GM21619 (cell line): Measurements from ENCODE around the gene CUBN.

Experiments
- ATAC-seq: cut with Tn5 transposase; IDR thresholded peaks from one replicate; pipeline ENCODE4 v1.9.1; 2021; ENCODE audit not compliant: unreplicated experiment

Gene CUBN

DNA sequence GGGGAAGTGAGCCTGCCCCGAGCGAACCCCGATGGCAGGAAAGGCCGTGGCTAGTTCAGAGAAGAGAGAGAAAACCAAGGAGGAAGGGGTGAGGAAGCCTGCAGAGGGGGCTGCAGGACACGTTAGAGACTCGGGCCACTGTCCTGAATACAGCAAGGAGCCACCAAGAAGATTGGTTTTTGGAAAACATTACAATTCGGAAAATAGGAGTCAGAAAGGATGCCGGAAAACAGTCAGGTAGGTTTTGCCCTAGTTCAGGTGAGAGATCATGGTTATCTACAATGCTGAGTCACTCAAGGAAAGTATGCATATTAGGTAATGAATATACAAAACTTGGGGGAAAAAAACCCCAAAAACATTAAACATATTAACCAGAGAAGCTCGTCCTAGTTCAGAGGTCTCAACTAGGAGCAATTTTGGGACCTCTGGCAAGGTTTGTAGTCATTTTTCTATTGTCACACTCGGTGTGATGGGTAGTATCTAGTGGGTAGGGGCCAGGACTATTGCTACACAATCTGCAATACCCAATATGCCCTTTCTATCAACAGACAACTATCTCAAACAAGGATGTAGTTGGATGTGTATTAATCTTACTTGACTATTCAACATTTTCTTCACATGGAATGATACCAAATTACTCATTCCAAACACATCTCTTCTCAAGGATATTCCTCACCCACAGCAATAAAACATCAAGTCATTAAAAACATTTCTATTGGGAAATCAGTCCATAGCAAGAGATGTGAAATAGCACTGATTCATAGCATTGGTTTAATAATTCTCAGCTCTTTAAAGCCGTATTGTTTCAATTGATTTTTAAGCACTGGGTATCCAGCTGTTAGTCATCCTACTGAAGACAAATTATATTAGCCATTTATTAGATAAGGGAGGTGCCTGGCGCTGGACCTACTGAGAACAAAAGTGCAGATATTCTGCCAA, 238.0 kb downstream of the CUBN start:
- no peak for ATAC-seq

DNA sequence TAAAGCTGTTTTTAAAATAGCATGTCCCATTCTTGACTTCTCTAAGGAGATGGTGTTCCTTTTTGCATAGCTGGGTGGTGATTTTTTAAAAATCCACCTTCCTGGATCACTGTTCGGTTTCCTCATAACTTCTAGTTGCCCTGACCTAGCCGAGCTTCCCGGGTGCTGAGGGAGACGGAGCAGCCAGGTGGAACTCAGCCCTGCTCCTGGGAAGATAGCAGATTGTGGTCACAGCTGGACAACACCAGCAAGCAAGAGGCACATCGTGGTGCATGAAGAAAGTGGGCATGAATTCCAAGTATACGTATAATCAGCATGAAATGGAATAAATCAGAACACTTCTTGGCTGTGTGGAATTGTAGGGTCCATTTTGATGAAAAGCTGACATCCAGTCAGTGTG, 238.9 kb downstream of the CUBN start:
- ATAC-seq: no peak

- no peak for ATAC-seq
Measured at GRCh38 chr10:16887565-16887964, 242.0 kb downstream of the CUBN start.

- ATAC-seq: no peak
Measured at GRCh38 chr10:16886031-16886430, 243.6 kb downstream of the CUBN start.

- no peak for ATAC-seq
Measured at GRCh38 chr10:16884497-16884896, 245.1 kb downstream of the CUBN start.

GRCh38 chr10:16883084-16883483, 246.5 kb downstream of the CUBN start:
- no peak for ATAC-seq

DNA sequence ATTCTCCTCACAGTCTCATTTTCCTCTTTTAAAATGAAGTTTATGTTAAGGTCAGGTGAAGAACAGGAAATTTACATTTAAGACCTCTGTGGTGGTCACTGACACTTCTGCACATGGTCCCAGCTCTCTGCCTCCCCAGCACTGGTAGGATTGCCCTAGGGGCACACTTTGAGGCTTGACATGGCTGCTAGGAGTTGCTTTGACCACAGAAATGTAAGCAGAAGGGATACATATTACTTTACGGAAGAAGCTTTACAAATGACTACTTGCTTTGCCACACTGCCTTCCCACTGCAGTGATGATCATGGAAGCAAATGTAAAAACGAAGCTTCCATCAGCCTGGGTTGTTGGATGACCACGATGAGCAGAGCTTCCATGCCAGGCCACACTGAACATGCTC, 259.3 kb downstream of the CUBN start:
- no peak for ATAC-seq

DNA sequence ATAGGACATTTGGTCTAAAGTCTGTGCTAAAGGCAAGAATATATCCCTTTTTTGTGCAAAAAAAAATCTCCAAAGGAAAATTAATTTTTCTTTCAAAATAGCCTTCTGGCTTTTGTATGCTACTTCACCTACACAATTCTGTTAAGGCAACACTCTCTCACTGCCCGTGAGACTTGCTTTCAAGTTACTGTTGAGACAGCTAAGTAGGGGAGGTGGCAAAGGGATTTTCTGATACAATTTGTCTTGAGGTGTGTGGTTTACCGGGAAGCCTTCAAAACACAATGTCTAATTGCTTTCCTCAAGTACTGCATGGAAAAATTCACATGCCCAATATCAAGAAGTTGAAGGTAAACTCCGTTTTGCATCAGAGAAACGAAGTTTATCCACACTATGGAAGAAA, 261.6 kb downstream of the CUBN start:
- no peak for ATAC-seq

GRCh38 chr10:16867556-16867955, 262.1 kb downstream of the CUBN start:
- no peak for ATAC-seq

DNA sequence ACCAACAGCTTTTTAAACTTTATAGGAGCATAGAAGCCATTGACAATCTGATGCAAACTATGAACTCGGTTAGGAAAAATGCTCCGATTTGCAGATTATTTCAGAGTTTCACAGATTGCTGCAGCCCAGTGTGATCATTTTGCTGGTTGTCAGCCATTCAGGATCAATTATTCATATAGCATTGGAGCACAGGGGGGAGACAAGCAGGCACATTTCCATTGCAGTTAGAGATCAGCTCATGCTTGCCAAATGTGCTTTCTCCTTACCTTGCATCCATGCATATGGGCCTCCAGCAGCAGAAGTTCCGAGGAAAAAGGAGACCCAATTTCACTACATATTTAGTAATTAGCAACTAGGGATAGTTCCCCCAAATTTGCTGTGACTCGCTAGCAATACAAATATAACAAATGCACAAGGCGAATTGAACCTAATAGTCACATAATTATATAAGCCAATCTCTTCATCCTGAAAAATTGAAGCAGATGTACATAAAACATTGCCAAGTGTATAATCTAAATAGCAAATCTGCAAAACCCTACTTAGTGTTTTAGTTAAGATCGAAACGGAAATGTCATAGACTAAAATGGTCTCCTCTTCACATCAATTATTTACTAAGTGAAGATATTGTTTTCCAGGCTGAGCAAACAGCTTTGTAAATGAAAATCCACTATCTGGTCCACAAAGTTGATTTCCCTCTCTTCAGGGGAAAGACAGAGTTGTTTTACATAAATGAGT, 262.9 kb downstream of the CUBN start:
- ATAC-seq: no peak

- ATAC-seq: no peak
Measured at GRCh38 chr10:16865766-16866165, 263.8 kb downstream of the CUBN start.

GRCh38 chr10:16863766-16864165, 265.8 kb downstream of the CUBN start:
- no peak for ATAC-seq

DNA sequence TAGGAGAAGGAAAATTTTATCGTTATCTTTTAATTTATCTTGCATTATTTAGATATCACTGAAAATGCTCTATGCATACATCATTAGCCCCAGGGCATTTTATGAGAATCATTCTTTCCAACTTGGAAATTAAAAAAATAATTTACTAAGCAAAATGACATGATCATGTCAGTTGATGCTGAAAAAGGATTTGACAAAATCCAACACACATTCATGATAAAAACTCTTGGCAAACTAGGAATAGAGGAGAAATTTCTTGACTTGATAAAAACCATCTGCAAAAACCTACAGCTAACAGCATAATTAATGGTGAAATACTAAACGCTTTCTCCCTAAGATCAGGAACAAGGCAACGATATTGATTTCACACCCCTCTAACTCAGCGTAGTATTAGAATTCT, 272.2 kb downstream of the CUBN start:
- ATAC-seq: no peak

GRCh38 chr10:16856567-16856966, 273.0 kb downstream of the CUBN start:
- ATAC-seq: no peak

GRCh38 chr10:16856092-16856491, 273.5 kb downstream of the CUBN start:
- no peak for ATAC-seq

DNA sequence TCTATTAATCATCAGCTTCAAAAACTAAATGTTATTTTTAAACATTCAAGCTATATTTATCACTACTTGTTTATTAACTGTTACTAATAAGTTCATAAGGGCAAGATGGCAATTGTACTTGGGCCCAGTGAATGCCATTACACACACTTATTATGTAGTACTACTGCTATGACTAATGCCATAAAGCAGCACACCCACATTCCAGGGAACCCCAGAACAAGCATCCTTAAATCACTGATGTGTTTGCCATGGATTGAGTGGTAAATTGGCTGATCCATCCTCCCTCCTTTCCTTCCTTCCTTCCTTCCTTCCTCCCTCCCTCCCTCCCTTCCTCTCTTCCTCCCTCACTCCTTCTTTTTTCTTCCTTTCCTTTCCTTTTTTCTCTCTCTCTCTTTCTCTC, 275.0 kb downstream of the CUBN start:
- no peak for ATAC-seq

DNA sequence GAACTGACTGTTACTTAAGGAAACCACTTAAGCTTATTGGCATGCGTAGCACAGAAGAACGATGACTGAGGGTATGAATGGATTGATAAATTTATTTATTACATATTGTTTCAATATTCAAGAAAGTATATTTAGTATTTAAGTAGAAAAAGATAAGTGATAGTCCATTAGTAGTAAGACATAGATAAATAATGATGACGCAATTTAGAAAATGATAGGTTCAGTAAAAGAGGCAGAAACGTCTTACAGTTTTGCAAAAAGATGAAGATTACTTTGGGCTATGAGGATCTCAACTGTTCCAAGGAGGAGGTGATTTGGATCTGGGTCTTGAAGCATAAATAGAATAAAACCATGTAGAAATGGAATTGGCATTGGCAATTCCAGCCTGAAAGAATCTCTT, 275.8 kb downstream of the CUBN start:
- no peak for ATAC-seq

DNA sequence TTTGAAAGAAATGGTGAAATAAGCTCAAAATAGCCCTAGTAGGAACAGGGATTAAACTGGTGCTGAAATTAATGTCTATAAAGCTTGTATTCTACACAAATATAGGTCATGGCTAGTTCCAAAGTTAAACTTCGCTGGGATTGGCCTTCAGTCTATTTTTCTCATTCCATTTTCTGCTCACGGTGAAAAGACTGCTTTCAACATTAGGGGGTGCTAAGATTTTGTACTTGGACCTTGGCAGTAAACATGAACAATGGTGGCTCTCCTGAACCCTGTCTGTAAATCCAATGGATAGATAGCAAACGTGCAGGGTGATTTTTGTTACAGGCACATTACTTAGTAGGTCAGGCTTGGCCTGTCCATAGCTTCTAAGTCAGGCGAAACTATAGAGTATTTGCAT, 276.4 kb downstream of the CUBN start:
- ATAC-seq: no peak

DNA sequence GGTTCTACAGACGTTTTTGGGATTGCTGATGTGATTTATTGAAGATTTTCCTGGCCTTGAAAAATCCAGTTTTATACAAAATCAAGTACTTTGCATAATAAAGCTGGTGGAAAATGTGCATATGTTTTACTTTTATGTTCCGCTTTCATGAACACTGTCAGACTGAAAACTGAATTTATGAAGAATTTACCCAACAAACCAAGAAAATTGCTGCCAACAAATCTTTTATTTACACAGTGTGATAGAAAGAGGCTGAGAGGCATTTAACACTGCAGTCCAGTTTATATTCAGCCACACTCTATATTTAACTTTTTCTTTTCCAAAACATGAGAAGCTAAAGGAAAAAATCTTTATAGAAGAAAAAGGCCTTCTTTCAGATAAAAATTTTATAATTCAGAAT, 277.0 kb downstream of the CUBN start:
- no peak for ATAC-seq

- ATAC-seq: no peak
Measured at GRCh38 chr10:16848562-16849154, 281.0 kb downstream of the CUBN start.

DNA sequence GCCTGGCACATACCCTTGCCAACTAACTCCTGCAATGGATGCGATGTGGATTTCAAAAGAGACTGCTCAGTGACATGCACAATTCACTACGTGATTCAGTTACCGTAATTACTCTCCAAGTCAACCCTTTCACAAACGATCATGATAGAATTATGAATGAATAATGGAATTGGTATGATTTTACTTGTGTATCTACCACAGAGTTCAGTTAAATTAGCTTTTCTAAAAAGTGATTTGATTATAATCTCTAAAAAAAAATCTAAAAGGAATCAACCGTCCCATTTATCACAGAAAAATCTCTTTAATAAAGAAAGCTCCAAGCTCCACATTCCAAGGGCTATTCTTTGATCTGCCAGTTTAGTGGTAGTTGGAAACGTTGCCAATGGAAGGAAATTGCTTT, 282.0 kb downstream of the CUBN start:
- ATAC-seq: no peak

DNA sequence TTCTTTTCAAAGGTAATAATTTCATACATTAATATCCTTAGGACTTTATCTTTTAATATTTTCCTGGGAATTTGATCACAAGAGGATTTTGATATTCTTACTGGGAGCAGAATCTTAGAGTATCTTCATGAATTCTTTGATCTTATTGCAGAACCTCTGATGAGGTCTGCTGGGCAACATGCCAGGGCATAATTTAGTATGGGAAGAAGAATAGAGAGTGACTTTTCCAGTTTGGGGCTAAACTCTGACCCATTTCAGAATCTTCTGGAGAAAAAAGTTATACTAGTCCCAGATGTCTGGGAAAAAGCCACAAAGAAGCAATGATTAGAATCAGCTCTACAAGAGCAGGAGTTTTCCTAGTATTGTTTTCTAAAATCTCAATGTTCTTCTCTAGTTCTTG, 284.4 kb downstream of the CUBN start:
- no peak for ATAC-seq
